Heart right ventricle (tissue), 16 donors: Measurements from ENCODE around the gene GDPD3. TPM values are rescaled to one million over a fixed set of nuclear protein-coding genes. Genes with fewer than 3 reads are reported as not detected.
A peak's percentile ranks its signal among the peaks of the same experiment; 100 is the strongest.

Experiments used
- ATAC-seq, 8 donors: fragments of 200-7000 bp; cut with Tn5 transposase; one replicate each; pipeline ENCODE4 v1.9.1; 2020; ENCODE audit warnings: mild to moderate bottlenecking in 8 of 8, moderate library complexity in 8 of 8, moderate number of reproducible peaks in 1 of 8
- DNase-seq, 2 donors: peaks; one replicate each; pipeline ENCODE4 v3.0.0-alpha.2; 2020
- H3K27ac ChIP-seq, 10 donors: fragments of 200-600 bp; sonication (generic) in 2 of 10; one replicate each; pipeline versions ENCODE4 v1.5.0 to v1.8.0; 2020 to 2022; ENCODE audit warnings: mild to moderate bottlenecking in 3 of 10
- H3K27me3 ChIP-seq, 7 donors: fragments of 200-600 bp; one replicate each; pipeline ENCODE4 v1.8.0; 2021 to 2022; ENCODE audit warnings: mild to moderate bottlenecking in 2 of 7
- H3K36me3 ChIP-seq, 9 donors: fragments of 200-600 bp; sonication (generic) in 1 of 9; one replicate each; pipeline versions ENCODE4 v1.5.0 to v1.8.0; 2020 to 2022; ENCODE audit warnings: mild to moderate bottlenecking in 2 of 9
- H3K4me1 ChIP-seq, 9 donors: fragments of 200-600 bp; sonication (generic) in 1 of 9; one replicate each; pipeline versions ENCODE4 v1.5.0 to v1.8.0; 2020 to 2022; ENCODE audit warnings: mild to moderate bottlenecking in 4 of 9
- H3K4me3 ChIP-seq, 10 donors: fragments of 200-600 bp; sonication (generic) in 2 of 10; one replicate each; pipeline versions ENCODE4 v1.5.0 to v1.8.0; 2020 to 2022; ENCODE audit warnings: mild to moderate bottlenecking in 7 of 10, moderate library complexity in 2 of 10
- H3K9me3 ChIP-seq, 11 donors: fragments of 200-600 bp in 10 of 11; sonication (generic) in 2 of 11; one replicate each; pipeline versions ENCODE4 v1.5.0 to v1.8.0; 2013 to 2022; ENCODE audit warnings: mild to moderate bottlenecking in 2 of 11, control low read depth in 1 of 11, moderate library complexity in 1 of 11
- CTCF ChIP-seq, 9 donors: fragments of 200-600 bp; sonication (generic) in 2 of 9; IDR thresholded peaks; one replicate each; pipeline versions ENCODE4 v1.5.0 to v1.8.0; 2021 to 2022; ENCODE audit warnings: antibody characterized with exemption in 9 of 9, mild to moderate bottlenecking in 5 of 9, moderate library complexity in 1 of 9
- WGBS, 2 donors: extraction: QIAGEN DNeasy Blood & Tissue Kit; methylation state at CpG; one replicate each; pipeline ENCODE4 v1.1.7; 2013; ENCODE audit warnings: inconsistent platforms in 1 of 2; 5-methylcytosine and 5-hydroxymethylcytosine counted together
- intact Hi-C, 10 donors: fragments of 100-400 bp; cut with DNase I; formaldehyde crosslinking; loops; one replicate each; pipeline versions ENCODE4 v1.11.1 to v1.14.2; 2022
- polyA plus RNA-seq, 2 donors: library from polyadenylated mRNA; stranded (reverse); fragments of 200-250 nt; gene quantifications; one replicate each; pipeline ENCODE4 v1.2.3, GENCODE V29; 2013
- total RNA-seq, 10 donors: library from RNA; stranded (reverse); fragmentation: NEBNext Ultra II Directional in 3 of 10; extraction: Animal tissue kit (Norgen Biotek cat#: 25700) in 3 of 10; gene quantifications; one replicate each; pipeline versions ENCODE4 v1.2.1 to v1.2.4, GENCODE V29; 2021 to 2023
- donor health status: Arrhythmogenic right ventricular cardiomyopathy.
- donor health status: ischemic (EF 13 %, LVEDD 7.1; RV severe dilation, severe dysfunction).
- donor health status: healthy with polysubstance abuse.
- donor health status: DM: no; HTN: yes; CAD: no.
- donor health status: DM: no; HTN: no; CAD: no.
- donor health status: ischemic (EF 25% LVEDD 6.9; RV normal size, moderate dysfunction).
- donor health status: ischemic (EF 25% LVEDD 5.7; RV mildly dilated, moderate dysfunction).
- donor health status: healthy.
- donor health status: DM: yes; HTN: yes; CAD: no.
- donor health status: Ischemic cardiomyopathy.
- donor health status: ischemic (EF 35%, LVEDD 5.7; RV mildly dilated, moderate dysfunction).
- donor health status: nonischemic (EF 11% LVEDD 7.7; RV severe dilation, severe dysfunction).
- donor health status: DM: yes; HTN: yes; CAD: no.
- donor health status: PGD.
- donor health status: ischemic (EF 29% LVEDD 5.4; RV normal size, mild dysfunction).
- donor health status: nonischemic (EF 23%, LVEDD 6.1; RV moderate dilation, normal function).

Gene GDPD3
- total and polyA plus RNA-seq, 12 donors, result 0.85 to 6.4 (median 1.5) TPM

DNA sequence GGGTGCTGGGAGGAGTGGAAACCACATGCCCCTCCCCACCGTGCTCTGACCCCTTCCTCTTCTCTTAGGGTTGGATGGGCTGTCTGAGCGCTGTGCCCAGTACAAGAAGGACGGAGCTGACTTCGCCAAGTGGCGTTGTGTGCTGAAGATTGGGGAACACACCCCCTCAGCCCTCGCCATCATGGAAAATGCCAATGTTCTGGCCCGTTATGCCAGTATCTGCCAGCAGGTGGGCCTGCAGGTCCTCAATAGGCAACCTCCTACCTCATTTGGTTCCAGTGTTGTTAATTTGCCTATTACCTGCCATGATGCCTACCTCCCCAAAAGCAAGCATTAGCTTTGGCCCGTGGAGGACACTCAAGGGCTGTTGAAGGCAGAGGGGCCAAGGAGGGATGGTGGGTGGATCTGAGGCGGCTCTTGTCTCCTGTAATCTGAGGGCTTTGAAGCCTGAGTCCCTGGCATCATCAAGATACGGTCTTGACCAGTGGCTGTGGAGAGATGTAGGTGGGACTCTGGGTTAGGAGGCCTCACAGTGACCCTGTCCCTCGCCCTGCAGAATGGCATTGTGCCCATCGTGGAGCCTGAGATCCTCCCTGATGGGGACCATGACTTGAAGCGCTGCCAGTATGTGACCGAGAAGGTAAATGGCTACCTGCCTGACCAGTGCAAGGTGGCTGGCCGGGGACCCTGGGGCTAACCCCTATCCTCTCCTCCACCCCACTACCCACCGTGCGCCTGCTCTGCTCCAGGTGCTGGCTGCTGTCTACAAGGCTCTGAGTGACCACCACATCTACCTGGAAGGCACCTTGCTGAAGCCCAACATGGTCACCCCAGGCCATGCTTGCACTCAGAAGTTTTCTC is 44.4 kb downstream of the GDPD3 start:
- H3K4me1 ChIP-seq, result peaks cover 11 to 57% (median 53%) of the 10 kb centered on the region in 9 donors
- ATAC-seq, result no peak
- H3K27me3 ChIP-seq, result no peaks in the 10 kb centered on the region
- TF ChIP-seq CTCF (IDR thresholded peaks at IDR 0.05), result peak in 7 of 9 donors; percentile 24 to 45 (median 28)
- intact Hi-C loops, result loop anchor here in 2 of 10 donors (5.0 to 10.0 kb wide), 3 partner anchors 97 to 466 kb away; partner anchors contain the start of genes TAOK2 (in 1 of the 2) and ZNF747 (in 1 of the 2)
- peaks cover 8 to 80% (median 57%) of the 10 kb centered on the region in 9 donors for H3K36me3 ChIP-seq
- no peak for DNase-seq
- 68% methylated on average over 17 of the region's 17 CpGs for WGBS, 2 donors
- peak overlapping the region in 8 of 10 donors; percentile 20 to 100 (median 98) for H3K27ac ChIP-seq
- peak overlapping the region in 7 of 10 donors; percentile 18 to 100 (median 79) for H3K4me3 ChIP-seq
- no peaks in the 10 kb centered on the region for H3K9me3 ChIP-seq

GRCh38 chr16:30068333-30068732 is 45.0 kb downstream of the GDPD3 start:
- intact Hi-C loops, result loop anchor here in 2 of 10 donors (5.0 to 10.0 kb wide), 3 partner anchors 96 to 466 kb away; partner anchors contain the start of genes TAOK2 (in 1 of the 2) and ZNF747 (in 1 of the 2)
- DNase-seq, result no peak
- Histone ChIP-seq H3K27me3 (no peaks in the 10 kb centered on the region), H3K4me1 (peaks cover 16 to 64% (median 59%) of the 10 kb centered on the region in 9 donors), H3K36me3 (peaks cover 8 to 76% (median 56%) of the 10 kb centered on the region in 9 donors), H3K9me3 (no peaks in the 10 kb centered on the region), H3K4me3 (peak overlapping the region in 7 of 10 donors; percentile 79 to 100 (median 93)), H3K27ac (peak overlapping the region in 8 of 10 donors; percentile 20 to 100 (median 98))
- ATAC-seq, result no peak
- WGBS, 2 donors, result 73 to 78% methylated on average over 9 of the region's 9 CpGs
- TF ChIP-seq CTCF (IDR thresholded peaks at IDR 0.05), result no peak

DNA sequence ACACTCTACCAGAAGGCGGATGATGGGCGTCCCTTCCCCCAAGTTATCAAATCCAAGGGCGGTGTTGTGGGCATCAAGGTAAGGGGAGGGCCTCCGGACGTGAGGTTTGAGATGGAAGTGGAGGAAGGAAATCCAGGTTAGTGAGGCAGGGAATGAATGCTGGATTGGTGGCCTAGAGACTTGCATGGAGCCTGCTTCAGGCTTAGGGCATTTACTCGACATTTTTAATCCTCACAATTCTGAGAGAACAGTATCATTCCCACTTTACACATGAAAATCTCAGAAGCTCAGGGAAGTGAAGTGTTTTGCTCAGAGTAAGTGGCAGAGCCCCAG is 45.8 kb downstream of the GDPD3 start:
- intact Hi-C loops, result loop anchor here in 2 of 10 donors (5.0 to 10.0 kb wide), 3 partner anchors 95 to 467 kb away; partner anchors contain the start of genes TAOK2 (in 1 of the 2) and ZNF747 (in 1 of the 2)
- Histone ChIP-seq H3K9me3 (no peaks in the 10 kb centered on the region), H3K4me3 (peak overlapping the region; percentile 79 to 100 (median 92)), H3K27ac (peak overlapping the region in 9 of 10 donors; percentile 97 to 100 (median 98)), H3K36me3 (peaks cover 8 to 68% (median 51%) of the 10 kb centered on the region in 9 donors), H3K27me3 (no peaks in the 10 kb centered on the region), H3K4me1 (peaks cover 19 to 69% (median 62%) of the 10 kb centered on the region in 9 donors)
- ATAC-seq (no peak), DNase-seq (no peak)
- TF ChIP-seq CTCF (IDR thresholded peaks at IDR 0.05), result no peak
- 45 to 59% methylated on average over 6 of the region's 6 CpGs for WGBS, 2 donors
